GM23248 (cell line): ENCODE measurements around the gene GON4L.

Experiments
- EZH2 ChIP-seq: fragments of 200-600 bp; sonication (generic); IDR thresholded peaks from 2 replicates; pipeline ENCODE4 v1.6.1; 2018; ENCODE audit warnings: antibody characterized with exemption, mild to moderate bottlenecking; ENCODE audit not compliant: insufficient read depth, poor library complexity, severe bottlenecking
- EZH2phosphoT487 ChIP-seq: fragments of 200-600 bp; sonication (generic); IDR thresholded peaks from 2 replicates; pipeline ENCODE4 v1.6.1; 2018; ENCODE audit warnings: antibody characterized with exemption, moderate library complexity, mild to moderate bottlenecking, low read depth; ENCODE audit not compliant: insufficient read depth

GRCh38 chr1:155877945-155878344, 20.9 kb upstream of the GON4L start:
- no peak for TF ChIP-seq EZH2
- TF ChIP-seq EZH2phosphoT487: no peak
